Epidermal melanocyte (primary cell): ENCODE results near the gene SYNCRIP.
"Not testable (repeated sequence)": the region's sequence is repeated elsewhere in the genome, so short reads cannot be mapped to it uniquely, and the experiment has no call there.

Source experiments
- DNase-seq: peaks from one replicate; pipeline ENCODE4 v3.0.0; 2011; ENCODE audit warnings: low spot score; ENCODE audit not compliant: insufficient read length

The SYNCRIP gene

GRCh38 chr6:85594197-85594930 is 48.3 kb downstream of the SYNCRIP start:
- no peak for DNase-seq

GRCh38 chr6:85593438-85594196 is 49.1 kb downstream of the SYNCRIP start, which contains the start of gene SNX14:
TSS of gene SNX14 (minus strand) at chr6:85593858. CDS start at chr6:85593718, 140 bp downstream.
- peak; percentile 82 for DNase-seq

DNA sequence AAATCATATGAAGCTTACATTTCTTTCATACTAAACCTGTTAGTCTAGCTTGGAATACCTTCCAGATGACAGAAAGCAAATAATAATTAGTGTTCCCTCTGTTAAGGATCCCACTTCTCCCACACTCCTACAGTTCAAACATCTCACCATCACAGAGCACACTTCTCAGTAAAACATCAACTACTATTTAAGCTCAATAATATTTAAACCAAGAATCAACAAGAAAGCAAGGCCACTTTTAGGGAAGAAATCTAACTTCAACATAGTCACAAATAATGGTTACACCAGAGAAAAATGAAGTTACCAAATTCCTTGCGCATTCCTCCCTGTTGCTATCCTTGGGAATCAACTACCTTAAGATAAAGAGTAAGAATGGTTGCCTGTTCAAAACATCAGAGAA is 50.7 kb downstream of the SYNCRIP start:
- DNase-seq = no peak

GRCh38 chr6:85591207-85591606 is 51.5 kb downstream of the SYNCRIP start:
- no peak for DNase-seq

- DNase-seq = no peak
Observed at GRCh38 chr6:85585741-85586140, 56.9 kb downstream of the SYNCRIP start.

- not testable (repeated sequence) for DNase-seq
Observed at GRCh38 chr6:85582832-85583231, 59.9 kb downstream of the SYNCRIP start.

DNA sequence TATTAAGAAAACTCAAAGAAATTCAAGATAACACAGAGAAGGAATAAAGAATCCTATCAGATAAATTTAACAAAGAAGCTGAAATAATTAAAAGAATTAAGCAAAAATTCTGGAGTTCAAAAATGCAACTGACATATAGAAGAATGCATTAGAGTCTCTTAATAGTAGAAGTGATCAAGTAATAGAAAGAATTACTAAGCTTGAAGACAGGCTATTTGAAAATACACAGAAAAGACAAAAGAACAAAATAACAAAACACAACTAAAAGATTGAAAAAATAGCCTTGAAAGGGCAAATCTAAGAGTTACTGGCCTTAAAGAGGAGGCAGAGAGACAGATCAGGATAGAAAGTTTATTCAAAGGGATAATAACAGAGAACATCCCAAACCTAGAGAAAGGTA is 61.1 kb downstream of the SYNCRIP start:
- no peak for DNase-seq

- DNase-seq = no peak
Observed at GRCh38 chr6:85580878-85581267, 61.8 kb downstream of the SYNCRIP start.

DNA sequence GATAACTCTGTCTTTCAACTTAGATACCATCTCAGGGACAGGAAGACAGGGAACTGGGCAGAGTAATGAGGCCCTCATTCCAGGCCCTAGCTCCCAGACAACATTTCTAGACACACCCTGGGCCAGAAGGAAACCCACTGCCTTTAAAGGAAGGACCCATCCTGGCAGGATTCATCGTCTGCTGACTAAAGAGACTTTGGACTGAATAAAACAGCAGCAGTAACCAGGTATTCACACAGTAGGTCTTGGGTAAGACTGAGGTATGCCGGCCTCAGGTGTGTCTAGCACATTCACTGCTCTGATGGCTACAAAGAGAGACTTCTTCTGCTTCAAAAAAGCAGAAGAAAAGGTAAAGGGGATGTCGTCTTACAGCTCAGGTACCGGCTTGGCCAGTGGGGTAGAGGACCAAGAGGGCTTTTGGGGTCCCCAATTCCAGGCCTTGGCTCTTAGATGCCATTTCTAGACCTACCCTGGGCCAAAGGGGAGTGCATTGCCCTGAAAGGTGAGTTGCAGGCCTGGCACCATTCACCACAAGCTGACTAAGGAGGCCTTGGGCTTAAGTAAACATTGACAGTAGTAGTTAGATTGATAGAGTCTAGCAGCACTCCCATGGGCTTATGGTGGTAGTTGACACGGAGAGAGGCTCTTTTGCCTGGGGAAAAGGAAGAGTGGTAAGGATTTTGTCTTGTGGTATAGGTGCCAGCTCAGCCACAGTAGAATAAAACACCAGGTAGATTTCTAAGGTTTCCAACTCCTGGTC is 62.4 kb downstream of the SYNCRIP start:
- no peak for DNase-seq

GRCh38 chr6:85579581-85579980 is 63.1 kb downstream of the SYNCRIP start:
- DNase-seq = no peak

DNA sequence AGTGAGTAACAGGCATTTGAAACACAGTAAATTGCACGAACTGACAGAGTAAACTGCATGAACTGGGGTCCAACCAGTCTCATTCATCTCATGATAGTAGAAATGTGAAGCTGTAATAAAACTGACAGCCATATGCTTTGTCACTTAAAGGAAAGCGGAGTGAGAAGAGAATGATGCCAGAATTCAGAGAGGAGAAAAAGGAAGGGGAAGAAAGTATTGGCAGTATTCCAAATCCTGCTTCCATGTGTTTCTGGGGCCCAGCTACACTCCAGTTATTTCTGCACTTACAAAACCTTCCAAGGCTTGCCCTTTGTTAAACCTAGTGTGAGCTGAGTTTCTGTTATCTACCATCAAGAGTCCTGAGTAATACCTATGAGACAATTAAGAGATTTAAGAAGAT is 66.2 kb downstream of the SYNCRIP start:
- DNase-seq = no peak

- DNase-seq = no peak
Observed at GRCh38 chr6:85574932-85575598, 67.6 kb downstream of the SYNCRIP start.

GRCh38 chr6:85569323-85569722 is 73.4 kb downstream of the SYNCRIP start:
- no peak for DNase-seq

GRCh38 chr6:85568411-85568810 is 74.3 kb downstream of the SYNCRIP start:
- DNase-seq = no peak

GRCh38 chr6:85565736-85566135 is 77.0 kb downstream of the SYNCRIP start:
- DNase-seq = no peak

DNA sequence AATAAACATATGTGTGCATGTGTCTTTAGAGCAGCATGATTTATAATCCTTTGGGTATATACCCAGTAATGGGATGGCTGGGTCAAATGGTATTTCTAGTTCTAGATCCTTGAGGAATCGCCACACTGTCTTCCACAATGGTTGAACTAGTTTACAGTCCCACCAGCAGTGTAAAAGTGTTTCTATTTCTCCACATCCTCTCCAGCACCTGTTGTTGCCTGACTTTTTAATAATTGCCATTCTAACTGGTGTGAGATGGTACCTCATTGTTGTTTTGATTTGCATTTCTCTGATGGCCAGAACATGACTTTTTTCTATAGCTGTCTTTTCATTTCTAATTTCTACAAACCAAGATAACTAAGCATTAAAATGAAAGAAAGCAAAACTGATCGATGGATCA is 78.5 kb downstream of the SYNCRIP start:
- not testable (repeated sequence) for DNase-seq
